Panc1 (cell line): ENCODE measurements around the gene FBXL17. TPM values are rescaled to one million over a fixed set of nuclear protein-coding genes. Genes with fewer than 3 reads are reported as not detected.

Experiments
- ATAC-seq: fragments of 200-7000 bp; cut with Tn5 transposase; 2 replicates; pipeline ENCODE4 v1.9.1; 2020; ENCODE audit warnings: mild to moderate bottlenecking, moderate library complexity
- BruUV-seq: library from RNA; stranded (reverse); fragments of 400-500 nt; replicated peaks from 2 replicates; lab custom pipeline; 2021; lab: Mats Ljungman, UMichigan
- CTCF ChIA-PET: fragments of 300-600 bp; sonication (Branson Sonifier 250); formaldehyde crosslinking; loops from one replicate; lab custom pipeline; 2022; ENCODE audit warnings: antibody characterized with exemption; lab: Charles Lee
- POLR2A ChIA-PET: fragments of 300-600 bp; sonication (Branson Sonifier 250); formaldehyde crosslinking; loops from one replicate; lab custom pipeline; 2022; ENCODE audit warnings: antibody characterized with exemption; lab: Charles Lee
- DNase-seq: peaks from one replicate; pipeline ENCODE4 v3.0.0-alpha.2; 2010; ENCODE audit warnings: low read depth, low spot score
- H3K27ac ChIP-seq: 2 replicates; pipeline ENCODE4 v1.5.1; 2011; ENCODE audit warnings: mild to moderate bottlenecking, low read length, inconsistent platforms
- H3K27me3 ChIP-seq: fragments of 200-500 bp; sonication (Bioruptor generic); 2 replicates; pipeline ENCODE4 v1.6.0; 2014; ENCODE audit warnings: low read length, inconsistent platforms; ENCODE audit not compliant: control insufficient read depth, insufficient read depth
- H3K36me3 ChIP-seq: fragments of 200-500 bp; sonication (Bioruptor generic); 2 replicates; pipeline ENCODE4 v1.5.1; 2014; ENCODE audit warnings: inconsistent platforms, mild to moderate bottlenecking, low read length, moderate library complexity; ENCODE audit not compliant: control insufficient read depth, insufficient read depth
- H3K4me1 ChIP-seq: 2 replicates; pipeline ENCODE4 v1.5.1; 2011; ENCODE audit warnings: inconsistent platforms, mild to moderate bottlenecking, low read length, moderate library complexity; ENCODE audit not compliant: control insufficient read depth, insufficient read depth
- H3K4me3 ChIP-seq, 2 experiments: 2 replicates each; pipeline ENCODE4 v1.5.1; 2011 to 2012; ENCODE audit warnings: low read depth in 2 of 2, low read length in 2 of 2, mild to moderate bottlenecking in 2 of 2, inconsistent platforms in 1 of 2, moderate library complexity in 1 of 2
- H3K9me3 ChIP-seq: fragments of 200-500 bp; sonication (Bioruptor generic); 2 replicates; pipeline ENCODE4 v1.5.1; 2014; ENCODE audit warnings: low read depth, mild to moderate bottlenecking, inconsistent platforms, low read length, moderate library complexity; ENCODE audit not compliant: control insufficient read depth, insufficient read depth
- CTCF ChIP-seq: fragments of 450-650 bp; IDR thresholded peaks from 2 replicates; pipeline ENCODE4 v1.5.1; 2017; ENCODE audit warnings: mild to moderate bottlenecking
- POLR2AphosphoS5 ChIP-seq: IDR thresholded peaks from 2 replicates; pipeline ENCODE4 v1.6.1; 2012; ENCODE audit warnings: mild to moderate bottlenecking, low read depth, low read length, moderate library complexity
- REST ChIP-seq, 2 experiments: IDR thresholded peaks; 2 replicates each; pipeline ENCODE4 v1.6.1; 2011 to 2012; ENCODE audit warnings: low read depth in 2 of 2, control low read depth in 1 of 2, low read length in 1 of 2, mild to moderate bottlenecking in 1 of 2, moderate library complexity in 1 of 2; ENCODE audit not compliant: insufficient read depth in 1 of 2
- SIN3A ChIP-seq: IDR thresholded peaks from 2 replicates; pipeline ENCODE4 v1.6.1; 2012; ENCODE audit warnings: low read depth, mild to moderate bottlenecking, low read length, moderate library complexity, borderline replicate concordance; ENCODE audit not compliant: insufficient read depth
- TCF7L2 ChIP-seq: IDR thresholded peaks from 2 replicates; pipeline ENCODE4 v1.6.1; 2011; ENCODE audit warnings: mild to moderate bottlenecking, low read depth, low read length, inconsistent platforms
- in situ Hi-C: cut with HindIII; loops from 2 replicates; pipeline ENCODE4 v1.10.0; 2016; ENCODE audit warnings: low sequenced_read_pairs, low pct_unique_long_range_greater_than_20kb
- intact Hi-C: fragments of 100-400 bp; cut with micrococcal nuclease; formaldehyde crosslinking; loops from one replicate; pipeline ENCODE4 v1.10.0; 2022; ENCODE audit not compliant: unreplicated experiment
- total RNA-seq: library from RNA; stranded (reverse); gene quantifications from one replicate; pipeline ENCODE4 v1.2.1, GENCODE V29; 2021; ENCODE audit not compliant: unreplicated experiment

FBXL17 gene
- total RNA-seq, 1 experiment from 2014 or later, result 17.4 TPM

- H3K4me1 ChIP-seq, result no peaks in the 10 kb centered on the region
- ChIA-PET POLR2A (no interaction called here), CTCF (no interaction called here)
- intact Hi-C loops (loop anchor here (5.0 kb wide), 1 partner anchor 66 kb away; no protein-coding TSS in a partner anchor), in situ Hi-C loops (no loop called here)
- H3K36me3 ChIP-seq, result no peaks in the 10 kb centered on the region; the same call in 1 of the 2 replicates
- DNase-seq (no peak), ATAC-seq (no peak)
- no peak overlapping the region for H3K4me3 ChIP-seq
- BruUV-seq, result no TSS peak
- H3K27ac ChIP-seq, result no peak overlapping the region
- no peaks in the 10 kb centered on the region for H3K27me3 ChIP-seq
- H3K9me3 ChIP-seq, result no peaks in the 10 kb centered on the region
- TF ChIP-seq SIN3A (no peak), REST (IDR thresholded peaks at IDR 0.05; ENCODE audit: insufficient read depth in 1 of 2, low read depth in 2 of 2, low read length in 1 of 2) (no peak), CTCF (no peak), TCF7L2 (no peak), POLR2AphosphoS5 (no peak)
Measured at GRCh38 chr5:108266242-108266641, 115.7 kb downstream of the FBXL17 start.

- POLR2A ChIA-PET, result no interaction called here
- in situ Hi-C loops, result no loop called here
Measured at GRCh38 chr5:108264533-108264932, 117.4 kb downstream of the FBXL17 start.

More at GRCh38 chr5:108264533-108264932, 117.4 kb downstream of the FBXL17 start:
- intact Hi-C loops, result no loop called here
- H3K36me3 ChIP-seq, result no peaks in the 10 kb centered on the region; the same call in 1 of the 2 replicates
- no peaks in the 10 kb centered on the region for H3K27me3 ChIP-seq
- TF ChIP-seq REST (IDR thresholded peaks at IDR 0.05; ENCODE audit: insufficient read depth in 1 of 2, low read depth in 2 of 2, low read length in 1 of 2) (no peak), SIN3A (no peak), TCF7L2 (no peak), CTCF (no peak), POLR2AphosphoS5 (no peak)
- no peak for ATAC-seq
- 0 out of 2 replicates have a peak, but pooled peaks cover 4% of the 10 kb centered on the region for H3K4me1 ChIP-seq
- H3K9me3 ChIP-seq, result no peaks in the 10 kb centered on the region
- H3K4me3 ChIP-seq, result no peak overlapping the region
- no TSS peak for BruUV-seq
- no peak overlapping the region for H3K27ac ChIP-seq
- DNase-seq, result no peak
- CTCF ChIA-PET, result no interaction called here
